ENCODE data around the gene FOXJ3. TPM values are rescaled to one million over a fixed set of nuclear protein-coding genes. Genes with fewer than 3 reads are reported as not detected.

The FOXJ3 gene
- total and polyA plus RNA-seq, 2 of the 4 experiments (the other 2 are of a cell fraction), result 16.7 to 30.5 TPM

- Histone ChIP-seq H3K4me1 (ENCODE audit: control insufficient read depth, insufficient read depth, low read length) (no peaks in the 10 kb centered on the region), H4K5ac (ENCODE audit: low read depth, low read length) (no peak overlapping the region), H3K27ac (ENCODE audit: insufficient read depth, low read length) (peak overlapping the region; percentile 73), H4K91ac (ENCODE audit: insufficient read depth, low read depth, low read length) (no peak overlapping the region), H3K4ac (ENCODE audit: low read depth, low read length) (peak overlapping the region; percentile 65), H4K20me1 (ENCODE audit: insufficient read depth, low read length) (peaks cover 47% of the 10 kb centered on the region), H3K23ac (ENCODE audit: low read depth, low read length) (peak overlapping the region; percentile 74; the same call in 1 of the 2 replicates), H2AK5ac (ENCODE audit: low read depth, low read length) (peak overlapping the region; percentile 74), H3K9me1 (ENCODE audit: insufficient read depth, low read length) (no peaks in the 10 kb centered on the region), H3K4me2 (ENCODE audit: low read depth, low read length) (peak overlapping the region; percentile 99), H3K36me3 (ENCODE audit: control insufficient read depth, insufficient read depth, low read length) (no peaks in the 10 kb centered on the region), H3K18ac (ENCODE audit: low read depth, low read length) (no peak overlapping the region), H2BK120ac (ENCODE audit: low read depth, low read length) (no peak overlapping the region), H3K56ac (ENCODE audit: extremely low read depth, insufficient read depth, low read length) (peak overlapping the region; percentile 71; the same call in 1 of the 2 replicates), H3K9me3 (ENCODE audit: control insufficient read depth, insufficient read depth, low read length) (no peaks in the 10 kb centered on the region), H2AFZ (replicated peaks; ENCODE audit: low read length, poor library complexity) (peak overlapping the region; percentile 99), H2BK5ac (ENCODE audit: low read depth, low read length, poor library complexity, severe bottlenecking) (peak overlapping the region; percentile 86), H4K8ac (ENCODE audit: low read depth in 2 of 2, low read length in 2 of 2) (peak overlapping the region; percentile 10 to 39; a peak in 1 of 4 replicates), H3K79me1 (ENCODE audit: low read depth in 1 of 2, low read length in 2 of 2) (peaks cover 0 to 33% of the 10 kb centered on the region in 2 experiments; a peak in 2 of 4 replicates), H2BK15ac (ENCODE audit: low read depth, low read length) (no peak overlapping the region), H3K27me3 (ENCODE audit: control insufficient read depth, insufficient read depth, low read length) (no peaks in the 10 kb centered on the region), H2AK9ac (replicated peaks; ENCODE audit: low read depth, low read length, poor library complexity) (peak overlapping the region; percentile 89), H3K9ac (ENCODE audit: low read depth, low read length) (peak overlapping the region; percentile 91), H3K4me3 (ENCODE audit: insufficient read depth, low read depth, low read length) (peak overlapping the region; percentile 93), H2BK20ac (ENCODE audit: low read depth, low read length) (no peak overlapping the region), H3K14ac (replicated peaks; ENCODE audit: low read depth, low read length) (peak overlapping the region; percentile 49; the same call in 1 of the 2 replicates)
- peak; percentile 72 for ATAC-seq (ENCODE audit: low read depth)
- no peak for TF ChIP-seq ELK1 (IDR thresholded peaks at IDR 0.05; ENCODE audit: borderline replicate concordance, low read depth, low read length)
- TF ChIP-seq MXI1 (IDR thresholded peaks at IDR 0.05; ENCODE audit: borderline replicate concordance, low read depth, low read length), result peak; percentile 92
- no peak for TF ChIP-seq POLR2A (IDR thresholded peaks at IDR 0.05; ENCODE audit: low read depth, low read length)
- TF ChIP-seq RAD21 (IDR thresholded peaks at IDR 0.05; ENCODE audit: low read length), result no peak
- peak; percentile 72; the same call in 1 of the 2 replicates for TF ChIP-seq USF2 (IDR thresholded peaks at IDR 0.05; ENCODE audit: low read depth, low read length)
- TF ChIP-seq CHD1 (IDR thresholded peaks at IDR 0.05; ENCODE audit: low read depth, low read length), result no peak
- in situ Hi-C loops (cut with MboI; ENCODE audit: low sequenced_read_pairs) (no loop called here), dilution Hi-C loops (cut with HindIII; ENCODE audit: low sequenced_read_pairs, unreplicated experiment) (no loop called here), intact Hi-C loops (cut with micrococcal nuclease) (loop anchor here (1.0 to 10.0 kb wide), 6 partner anchors 122 to 762 kb away; partner anchors contain the start of genes C1orf50, P3H1, PPCS and ZMYND12)
- POLR2A ChIA-PET (ENCODE audit: unreplicated experiment), result no interaction called here
- CTCF ChIA-PET, result interaction anchor here (1.4 kb wide), 1 partner anchor 160 kb away, joined by 4 read pairs; no protein-coding TSS in a partner anchor
- 1% methylated on average over 20 of the region's 58 CpGs; no CpG with 5 or more reads in 1 of the 2 experiments for WGBS, 2 experiments (ENCODE audit: extremely low coverage in 2 of 2, insufficient read length in 1 of 2)
- BruUV-seq (replicated peaks), result no TSS peak
- peak; percentile 43 for DNase-seq
These were observed 590 bp downstream of the FOXJ3 start for GRCh38 chr1:42334240-42335049.

Measured in IMR-90 (cell line).